Peyer's patch (tissue), 4 donors: ENCODE results near the gene MCOLN1.

Experiments
- POLR2A ChIP-seq, 2 donors: fragments of 450-650 bp; IDR thresholded peaks; one replicate each; pipeline ENCODE4 v1.5.1; 2017; ENCODE audit warnings: antibody characterized with exemption in 2 of 2, mild to moderate bottlenecking in 2 of 2, moderate library complexity in 2 of 2
- TF ChIP-seq, protein P1 (sequence below), 6 experiments: fragments of 450-650 bp in 4 of 6; fragments of 200-600 bp in 2 of 6; sonication (generic) in 1 of 6; IDR thresholded peaks; one replicate each; pipeline ENCODE4 v1.5.1; 2017 to 2019; ENCODE audit warnings: antibody characterized with exemption in 6 of 6, mild to moderate bottlenecking in 3 of 6, moderate library complexity in 1 of 6

DNA sequence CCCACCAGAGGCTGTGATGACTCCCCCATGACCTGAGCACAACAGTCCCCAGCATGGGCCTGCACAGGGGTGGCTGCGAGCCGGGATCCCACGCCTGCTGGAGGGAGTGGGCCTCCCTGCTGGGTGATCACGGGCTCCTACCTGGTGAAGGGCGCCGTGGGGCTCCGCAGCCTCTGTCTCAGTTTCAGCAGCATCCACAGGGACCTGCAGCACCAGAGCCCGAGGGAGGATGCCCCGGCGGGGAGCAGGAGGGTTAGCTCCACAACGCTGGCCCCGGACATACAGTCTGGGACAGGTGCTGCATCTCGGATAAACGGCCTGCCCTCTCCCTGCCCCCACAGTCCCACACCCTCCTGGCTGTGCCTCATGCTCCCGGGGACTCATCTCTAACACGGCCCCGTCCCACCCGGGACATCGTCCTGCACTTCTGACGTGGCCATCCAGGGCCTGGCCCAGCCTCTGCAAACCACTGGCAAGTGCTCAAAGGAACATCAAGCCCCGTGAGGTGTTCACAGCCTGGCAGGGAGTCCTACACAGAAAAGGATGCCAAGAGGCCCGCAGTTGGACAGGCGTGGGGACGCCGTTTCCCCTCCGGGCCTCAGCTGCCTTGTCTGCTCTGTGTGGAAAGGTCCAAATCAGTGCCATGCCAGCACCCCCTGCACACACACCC, 44.1 kb upstream of the MCOLN1 start:
- no peak for TF ChIP-seq POLR2A (IDR thresholded peaks at IDR 0.05)
- TF ChIP-seq, protein P1, sequence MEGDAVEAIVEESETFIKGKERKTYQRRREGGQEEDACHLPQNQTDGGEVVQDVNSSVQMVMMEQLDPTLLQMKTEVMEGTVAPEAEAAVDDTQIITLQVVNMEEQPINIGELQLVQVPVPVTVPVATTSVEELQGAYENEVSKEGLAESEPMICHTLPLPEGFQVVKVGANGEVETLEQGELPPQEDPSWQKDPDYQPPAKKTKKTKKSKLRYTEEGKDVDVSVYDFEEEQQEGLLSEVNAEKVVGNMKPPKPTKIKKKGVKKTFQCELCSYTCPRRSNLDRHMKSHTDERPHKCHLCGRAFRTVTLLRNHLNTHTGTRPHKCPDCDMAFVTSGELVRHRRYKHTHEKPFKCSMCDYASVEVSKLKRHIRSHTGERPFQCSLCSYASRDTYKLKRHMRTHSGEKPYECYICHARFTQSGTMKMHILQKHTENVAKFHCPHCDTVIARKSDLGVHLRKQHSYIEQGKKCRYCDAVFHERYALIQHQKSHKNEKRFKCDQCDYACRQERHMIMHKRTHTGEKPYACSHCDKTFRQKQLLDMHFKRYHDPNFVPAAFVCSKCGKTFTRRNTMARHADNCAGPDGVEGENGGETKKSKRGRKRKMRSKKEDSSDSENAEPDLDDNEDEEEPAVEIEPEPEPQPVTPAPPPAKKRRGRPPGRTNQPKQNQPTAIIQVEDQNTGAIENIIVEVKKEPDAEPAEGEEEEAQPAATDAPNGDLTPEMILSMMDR (IDR thresholded peaks at IDR 0.05), result no peak
